ENCODE measurements around the gene GALC.

GRCh38 chr14:87934185-87934584, 58.8 kb downstream of the GALC start:
- TF ChIP-seq EZH2phosphoT487 (IDR thresholded peaks at IDR 0.05; ENCODE audit: insufficient read depth, low read depth): no peak
- no peak for TF ChIP-seq EZH2 (IDR thresholded peaks at IDR 0.05; ENCODE audit: insufficient read depth, poor library complexity, severe bottlenecking)

All from GM23248 (cell line).